HAP-1 (cell line): ENCODE data around the gene EPHA2.
A peak's percentile ranks its signal among the peaks of the same experiment; 100 is the strongest.

Source experiments
- DNase-seq, 2 experiments: peaks; one replicate each; pipeline ENCODE4 v3.0.0-alpha.2; 2016 to 2020; ENCODE audit warnings: low spot score in 2 of 2
- H3K27me3 ChIP-seq: fragments of 250-450 bp; sonication (Bioruptor Pico); 2 replicates; pipeline ENCODE4 v1.5.1; 2020; ENCODE audit warnings: low read depth, mild to moderate bottlenecking, moderate library complexity
- H3K36me3 ChIP-seq: fragments of 250-450 bp; sonication (Bioruptor Pico); replicated peaks from 2 replicates; pipeline ENCODE4 v1.5.1; 2020; ENCODE audit warnings: mild to moderate bottlenecking
- H3K4me1 ChIP-seq: fragments of 250-450 bp; sonication (Bioruptor Pico); 2 replicates; pipeline ENCODE4 v1.5.1; 2020; ENCODE audit warnings: mild to moderate bottlenecking
- H3K4me3 ChIP-seq: fragments of 250-450 bp; sonication (Bioruptor Pico); 2 replicates; pipeline ENCODE4 v1.5.1; 2020; ENCODE audit warnings: mild to moderate bottlenecking, moderate library complexity
- H3K9me3 ChIP-seq: fragments of 250-450 bp; sonication (Bioruptor Pico); 2 replicates; pipeline ENCODE4 v1.5.1; 2020; ENCODE audit warnings: mild to moderate bottlenecking, moderate library complexity
- in situ Hi-C: fragments of 300-500 bp; cut with MboI; formaldehyde crosslinking; loops from 3 replicates; pipeline ENCODE4 v1.14.3; 2020; ENCODE audit warnings: low sequenced_read_pairs, inconsistent platforms, mixed read lengths

EPHA2 gene

GRCh38 chr1:16191309-16191708, 35.4 kb upstream of the EPHA2 start:
- no peaks in the 10 kb centered on the region for H3K9me3 ChIP-seq
- H3K27me3 ChIP-seq: 0 out of 2 replicates have a peak, but pooled peaks cover 3% of the 10 kb centered on the region
- no peaks in the 10 kb centered on the region for H3K36me3 ChIP-seq
- H3K4me1 ChIP-seq: peaks cover 2% of the 10 kb centered on the region; the same call in 1 of the 2 replicates
- in situ Hi-C loops: no loop called here
- no peak for DNase-seq
- H3K4me3 ChIP-seq: no peak overlapping the region

- no peaks in the 10 kb centered on the region for H3K9me3 ChIP-seq
- in situ Hi-C loops: loop anchor here (10.0 kb wide), 1 partner anchor 185 kb away; the partner anchor contains the start of gene SRARP
- peaks cover 2% of the 10 kb centered on the region; the same call in 1 of the 2 replicates for H3K4me1 ChIP-seq
- H3K27me3 ChIP-seq: 0 out of 2 replicates have a peak, but pooled peaks cover 3% of the 10 kb centered on the region
- H3K4me3 ChIP-seq: no peak overlapping the region
- no peak for DNase-seq
- no peaks in the 10 kb centered on the region for H3K36me3 ChIP-seq
These were observed 34.2 kb upstream of the EPHA2 start for GRCh38 chr1:16189921-16190621.

GRCh38 chr1:16189003-16189402, 33.1 kb upstream of the EPHA2 start:
- H3K27me3 ChIP-seq: 0 out of 2 replicates have a peak, but pooled peaks cover 3% of the 10 kb centered on the region
- no peaks in the 10 kb centered on the region for H3K9me3 ChIP-seq
- no peak overlapping the region for H3K4me3 ChIP-seq
- DNase-seq: no peak
- H3K36me3 ChIP-seq: no peaks in the 10 kb centered on the region
- in situ Hi-C loops: loop anchor here (10.0 kb wide), 1 partner anchor 184 kb away; the partner anchor contains the start of gene SRARP
- H3K4me1 ChIP-seq: peaks cover 2% of the 10 kb centered on the region; the same call in 1 of the 2 replicates

- H3K4me3 ChIP-seq: no peak overlapping the region
- 0 out of 2 replicates have a peak, but pooled peaks cover 3% of the 10 kb centered on the region for H3K27me3 ChIP-seq
- DNase-seq: peak; percentile 23 to 84
- H3K4me1 ChIP-seq: peaks cover 2% of the 10 kb centered on the region; the same call in 1 of the 2 replicates
- in situ Hi-C loops: loop anchor here (10.0 kb wide), 1 partner anchor 183 kb away; the partner anchor contains the start of gene SRARP
- H3K9me3 ChIP-seq: no peaks in the 10 kb centered on the region
- no peaks in the 10 kb centered on the region for H3K36me3 ChIP-seq
These were observed 32.0 kb upstream of the EPHA2 start for GRCh38 chr1:16187748-16188401.

- H3K4me3 ChIP-seq: no peak overlapping the region
- DNase-seq: no peak
- no peaks in the 10 kb centered on the region for H3K36me3 ChIP-seq
- 0 out of 2 replicates have a peak, but pooled peaks cover 3% of the 10 kb centered on the region for H3K27me3 ChIP-seq
- H3K9me3 ChIP-seq: no peaks in the 10 kb centered on the region
- H3K4me1 ChIP-seq: peaks cover 2% of the 10 kb centered on the region; the same call in 1 of the 2 replicates
- in situ Hi-C loops: loop anchor here (10.0 kb wide), 1 partner anchor 182 kb away; the partner anchor contains the start of gene SRARP
These were observed 30.9 kb upstream of the EPHA2 start for GRCh38 chr1:16186655-16187235.

GRCh38 chr1:16184557-16185303, 28.9 kb upstream of the EPHA2 start:
- in situ Hi-C loops: loop anchor here (5.0 to 10.0 kb wide), 2 partner anchors 102 to 180 kb away; partner anchors contain the start of gene SRARP
- H3K4me3 ChIP-seq: no peak overlapping the region

GRCh38 chr1:16183765-16184556, 28.1 kb upstream of the EPHA2 start:
- Histone ChIP-seq H3K27me3 (no peaks in the 10 kb centered on the region), H3K4me1 (peaks cover 2% of the 10 kb centered on the region; the same call in 1 of the 2 replicates), H3K9me3 (no peaks in the 10 kb centered on the region), H3K4me3 (no peak overlapping the region), H3K36me3 (no peaks in the 10 kb centered on the region)
- no peak for DNase-seq
- in situ Hi-C loops: loop anchor here (5.0 to 10.0 kb wide), 2 partner anchors 102 to 179 kb away; partner anchors contain the start of gene SRARP

More at GRCh38 chr1:16184557-16185303, 28.9 kb upstream of the EPHA2 start:
- H3K36me3 ChIP-seq: no peaks in the 10 kb centered on the region
- no peak for DNase-seq
- H3K4me1 ChIP-seq: peaks cover 2% of the 10 kb centered on the region; the same call in 1 of the 2 replicates
- H3K9me3 ChIP-seq: no peaks in the 10 kb centered on the region
- H3K27me3 ChIP-seq: no peaks in the 10 kb centered on the region

GRCh38 chr1:16183179-16183578, 27.3 kb upstream of the EPHA2 start:
- Histone ChIP-seq H3K4me3 (no peak overlapping the region), H3K36me3 (no peaks in the 10 kb centered on the region), H3K9me3 (no peaks in the 10 kb centered on the region), H3K4me1 (peaks cover 2% of the 10 kb centered on the region; the same call in 1 of the 2 replicates), H3K27me3 (no peaks in the 10 kb centered on the region)
- DNase-seq: no peak
- in situ Hi-C loops: loop anchor here (5.0 to 10.0 kb wide), 2 partner anchors 101 to 178 kb away; partner anchors contain the start of gene SRARP

GRCh38 chr1:16181887-16182719, 26.2 kb upstream of the EPHA2 start:
- Histone ChIP-seq H3K4me3 (no peak overlapping the region), H3K4me1 (no peaks in the 10 kb centered on the region), H3K27me3 (no peaks in the 10 kb centered on the region), H3K9me3 (no peaks in the 10 kb centered on the region), H3K36me3 (no peaks in the 10 kb centered on the region)
- in situ Hi-C loops: loop anchor here (5.0 to 10.0 kb wide), 2 partner anchors 100 to 177 kb away; partner anchors contain the start of gene SRARP
- DNase-seq: no peak

GRCh38 chr1:16180291-16180824, 24.5 kb upstream of the EPHA2 start:
- Histone ChIP-seq H3K4me3 (no peak overlapping the region), H3K27me3 (no peaks in the 10 kb centered on the region), H3K4me1 (peaks cover 8% of the 10 kb centered on the region), H3K36me3 (no peaks in the 10 kb centered on the region), H3K9me3 (no peaks in the 10 kb centered on the region)
- no peak for DNase-seq
- in situ Hi-C loops: loop anchor here (5.0 to 10.0 kb wide), 2 partner anchors 98 to 176 kb away; partner anchors contain the start of gene SRARP

- Histone ChIP-seq H3K4me3 (no peak overlapping the region), H3K4me1 (peaks cover 8% of the 10 kb centered on the region), H3K27me3 (no peaks in the 10 kb centered on the region), H3K9me3 (no peaks in the 10 kb centered on the region), H3K36me3 (no peaks in the 10 kb centered on the region)
- in situ Hi-C loops: no loop called here
- DNase-seq: no peak
These were observed 23.0 kb upstream of the EPHA2 start for GRCh38 chr1:16178596-16179497.
